GM15510 (cell line): Measurements from ENCODE around the gene DLEU7.

Source experiments
- POLR2A ChIP-seq: IDR thresholded peaks from 3 replicates; pipeline ENCODE4 v1.6.1; 2011; ENCODE audit warnings: borderline replicate concordance; ENCODE audit not compliant: insufficient read length; ENCODE audit errors: extremely low read depth

Gene DLEU7

GRCh38 chr13:50810998-50811397, 32.5 kb downstream of the DLEU7 start:
- no peak for TF ChIP-seq POLR2A

DNA sequence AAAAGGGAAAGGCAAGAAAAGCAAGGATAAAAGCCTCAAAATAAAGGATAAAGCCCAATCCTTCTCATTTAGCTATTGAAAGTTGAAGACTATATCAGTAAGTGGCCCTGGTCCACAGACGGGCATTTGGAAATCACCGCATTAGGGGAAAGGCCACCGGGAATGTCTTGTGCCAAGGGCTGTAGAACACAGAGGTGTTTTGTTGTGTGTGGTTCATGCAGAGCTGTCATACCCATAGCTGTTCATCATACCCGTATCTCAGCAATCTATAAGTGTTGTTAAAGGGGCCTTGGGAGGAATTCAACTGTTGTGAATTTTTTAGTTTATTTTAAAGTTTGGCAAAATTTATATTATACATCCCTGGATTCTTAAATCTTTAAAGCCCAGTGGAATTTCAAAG, 33.0 kb downstream of the DLEU7 start:
- no peak for TF ChIP-seq POLR2A

DNA sequence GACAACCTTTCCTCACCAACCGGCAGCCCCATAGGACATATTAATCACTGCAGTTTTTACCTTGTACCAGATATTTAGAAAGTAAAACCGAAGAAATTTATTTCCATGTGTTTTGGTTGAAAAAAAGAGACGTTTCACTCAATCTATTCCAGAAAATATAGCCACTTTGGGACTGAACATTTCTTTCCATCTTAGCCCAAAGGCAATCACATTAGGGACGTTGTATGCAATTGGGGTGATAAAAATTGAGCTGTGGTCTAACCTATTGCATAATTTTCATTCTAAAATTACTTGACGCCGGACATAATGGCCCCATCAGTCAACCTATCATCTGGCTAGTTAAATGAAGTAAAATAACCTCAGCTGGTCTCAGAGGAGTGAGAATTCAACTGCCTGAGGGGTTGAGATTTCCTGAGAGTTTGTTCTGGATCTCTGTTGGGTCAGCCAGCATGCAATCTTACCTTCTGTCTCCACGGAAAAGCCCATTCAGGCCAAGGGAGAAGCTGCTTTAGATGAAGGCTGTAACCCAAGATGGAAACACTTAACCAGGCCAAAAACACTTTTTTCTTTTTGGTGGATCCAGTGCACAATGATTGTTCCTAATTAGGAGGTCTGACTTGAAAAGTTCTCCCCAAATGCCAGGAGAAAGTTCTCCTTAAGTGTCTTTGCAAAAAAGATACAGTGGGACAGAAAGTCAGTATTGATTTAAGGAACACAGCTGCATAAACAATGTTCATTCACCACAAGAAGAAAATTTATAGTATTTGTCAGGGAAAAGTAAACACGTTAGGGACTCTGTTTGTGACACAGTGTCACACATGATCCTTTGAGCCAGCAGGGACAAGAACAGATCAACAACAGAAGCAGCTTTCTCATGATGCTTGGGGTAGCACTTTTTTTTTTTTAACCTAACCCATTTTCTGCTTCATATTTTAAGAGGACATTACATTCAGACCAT, 34.1 kb downstream of the DLEU7 start:
- TF ChIP-seq POLR2A: no peak

DNA sequence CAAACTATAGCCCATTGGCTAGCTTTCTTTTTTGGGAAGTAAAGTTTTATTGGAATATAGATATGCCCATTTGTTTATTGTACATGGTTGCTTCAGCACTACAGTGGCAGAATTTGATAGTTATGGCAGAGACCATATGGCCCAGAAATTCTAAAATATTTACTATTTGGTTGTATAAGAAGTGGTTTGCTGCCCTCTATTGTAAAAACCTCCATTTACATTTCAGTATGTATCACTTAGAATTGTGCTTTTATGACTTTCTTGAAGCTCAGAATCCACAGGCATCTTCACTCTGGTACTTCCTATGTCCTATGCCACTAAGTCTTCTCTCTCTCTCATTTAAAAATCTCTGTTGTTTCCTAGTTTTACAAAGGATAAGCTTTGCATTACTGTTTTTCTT, 37.7 kb downstream of the DLEU7 start:
- TF ChIP-seq POLR2A: no peak

DNA sequence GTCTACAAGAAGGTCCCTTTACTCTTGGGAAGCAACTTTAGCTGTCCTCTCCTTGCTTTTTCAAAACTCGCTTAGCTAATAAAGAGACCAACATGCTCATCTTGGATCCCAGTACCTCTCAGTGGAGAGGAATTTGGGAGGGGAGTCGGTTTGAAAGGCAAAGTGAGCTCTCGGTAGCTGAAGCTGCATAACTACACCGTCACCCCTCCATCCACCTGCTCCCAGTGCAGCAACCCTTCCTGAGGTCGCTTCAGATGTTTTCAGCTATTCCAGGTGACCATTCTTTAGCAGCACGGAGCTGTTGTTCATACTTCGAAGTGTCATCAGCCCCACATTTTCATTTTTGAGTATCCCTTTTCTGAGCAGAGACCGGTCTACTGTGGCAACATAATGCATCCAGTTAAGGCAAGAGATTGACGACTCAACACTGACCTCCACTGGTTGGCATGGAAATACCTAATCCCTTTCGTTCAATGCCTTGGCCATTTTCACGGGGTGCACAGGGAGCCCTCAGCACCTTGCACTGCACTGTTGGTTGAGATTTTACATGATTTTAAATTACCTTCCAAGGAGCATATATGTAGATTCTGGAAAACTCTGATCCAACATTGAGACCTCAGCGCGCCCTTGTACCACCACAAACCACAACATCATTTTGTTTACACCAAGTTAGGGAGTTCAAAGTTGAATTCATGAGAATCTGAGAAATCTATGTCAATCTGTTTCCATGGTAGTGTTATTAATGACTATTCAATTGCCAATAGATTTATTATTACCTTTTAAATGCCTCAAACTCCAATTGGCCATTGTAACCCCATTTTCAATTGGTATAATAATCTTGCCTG, 42.2 kb downstream of the DLEU7 start:
- no peak for TF ChIP-seq POLR2A

GRCh38 chr13:50800091-50800739, 43.3 kb downstream of the DLEU7 start:
- no peak for TF ChIP-seq POLR2A

DNA sequence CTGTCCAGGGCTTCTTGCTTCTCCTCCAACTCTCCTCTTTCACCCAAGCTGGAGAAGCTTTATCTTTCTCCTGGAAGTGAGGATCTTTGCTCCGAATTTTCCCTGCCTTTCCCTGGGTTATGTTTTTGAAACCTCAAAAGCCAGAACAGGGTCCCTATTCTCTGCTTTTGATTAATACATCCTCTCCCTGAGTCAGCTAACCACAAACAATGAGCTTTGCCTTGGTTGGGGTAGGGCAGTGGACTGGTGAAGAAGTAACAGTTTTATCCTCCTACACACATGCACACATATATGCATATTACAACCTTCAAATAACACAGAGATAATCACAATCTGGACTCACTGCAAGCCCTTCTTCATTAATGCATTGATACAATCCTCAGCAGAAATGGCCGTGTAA, 44.6 kb downstream of the DLEU7 start:
- TF ChIP-seq POLR2A: no peak

GRCh38 chr13:50797091-50797490, 46.4 kb downstream of the DLEU7 start:
- TF ChIP-seq POLR2A: no peak

- no peak for TF ChIP-seq POLR2A
Observed at GRCh38 chr13:50796463-50796862, 47.0 kb downstream of the DLEU7 start.

DNA sequence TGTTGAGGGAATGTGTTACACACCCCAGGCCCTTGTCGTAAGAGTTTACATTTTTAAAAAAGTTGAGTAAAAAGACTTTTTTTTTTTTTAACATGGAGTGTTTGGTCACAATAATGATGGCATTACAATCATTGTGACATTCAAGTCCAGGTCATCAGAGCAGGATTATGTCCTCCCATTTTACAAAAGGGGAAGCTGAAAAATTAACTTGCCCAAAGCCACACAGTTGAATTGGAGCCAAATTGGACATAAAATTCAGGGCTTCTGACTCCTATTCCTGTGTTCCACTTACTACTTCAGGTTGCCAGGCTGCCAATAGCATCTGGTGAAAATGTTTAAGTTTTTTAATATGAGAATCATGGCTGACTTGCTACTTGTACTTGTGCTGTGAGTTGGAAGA, 49.3 kb downstream of the DLEU7 start:
- no peak for TF ChIP-seq POLR2A

- TF ChIP-seq POLR2A: no peak
Observed at GRCh38 chr13:50793026-50793425, 50.5 kb downstream of the DLEU7 start.

DNA sequence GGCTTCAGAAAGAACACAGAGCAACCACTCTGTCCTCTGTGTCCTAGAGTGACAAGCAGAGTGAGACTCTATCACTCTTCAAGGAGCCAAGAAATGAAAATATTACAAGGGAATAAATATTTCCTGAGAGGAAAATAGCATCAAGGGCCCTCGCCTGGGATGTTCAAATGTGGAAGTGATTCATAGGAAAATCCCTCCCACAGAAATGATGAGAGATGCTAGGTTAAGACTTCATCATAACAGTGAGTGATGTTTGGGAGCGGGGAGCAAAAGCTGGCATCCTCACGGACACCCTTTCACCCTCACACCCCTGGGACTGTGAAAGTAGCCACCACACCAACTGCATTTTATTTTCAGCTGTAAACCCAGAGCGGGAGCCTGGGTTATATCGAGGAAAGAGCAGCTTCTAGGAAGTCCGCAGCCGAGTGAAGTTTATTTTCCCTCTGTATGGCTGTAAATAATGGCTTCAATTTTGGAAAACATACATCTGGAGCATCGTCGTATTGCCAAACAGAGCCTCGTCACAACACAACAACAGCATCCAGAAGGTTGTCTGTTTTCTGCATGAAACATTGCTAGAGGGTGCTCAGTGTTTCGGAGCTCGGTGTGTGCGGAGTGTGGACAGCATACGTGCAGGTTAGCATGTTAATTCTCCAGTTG, 54.8 kb downstream of the DLEU7 start:
- no peak for TF ChIP-seq POLR2A

GRCh38 chr13:50787316-50788195, 55.9 kb downstream of the DLEU7 start:
- no peak for TF ChIP-seq POLR2A
